HG02981 (cell line): ENCODE measurements around the gene LY6G6D.

ENCODE experiments used
- ATAC-seq: cut with Tn5 transposase; IDR thresholded peaks from one replicate; pipeline ENCODE4 v1.9.1; 2021; ENCODE audit warnings: mild to moderate bottlenecking, moderate library complexity; ENCODE audit not compliant: unreplicated experiment

Gene LY6G6D

GRCh38 chr6:31761343-31761742, 46.2 kb downstream of the LY6G6D start:
- ATAC-seq, result no peak

DNA sequence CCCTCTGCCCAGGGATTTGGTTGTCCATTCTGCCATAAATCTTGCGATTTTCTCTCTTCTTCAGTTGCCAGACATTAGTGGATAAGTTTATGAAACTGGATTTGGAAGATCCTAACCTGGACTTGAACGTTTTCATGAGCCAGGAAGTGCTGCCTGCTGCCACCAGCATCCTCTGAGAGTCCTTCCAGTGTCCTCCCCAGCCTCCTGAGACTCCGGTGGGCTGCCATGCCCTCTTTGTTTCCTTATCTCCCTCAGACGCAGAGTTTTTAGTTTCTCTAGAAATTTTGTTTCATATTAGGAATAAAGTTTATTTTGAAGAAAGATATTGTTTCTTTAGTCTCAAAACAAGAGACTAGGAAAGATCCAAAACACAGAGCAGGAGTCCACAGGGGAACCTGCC, 47.2 kb downstream of the LY6G6D start, which contains the start of gene SAPCD1:
TSS of gene SAPCD1 (plus strand) at position 301 of the 400 bp plus-strand sequence. CDS start 399 bp downstream, outside the sequence.
- no peak for ATAC-seq

DNA sequence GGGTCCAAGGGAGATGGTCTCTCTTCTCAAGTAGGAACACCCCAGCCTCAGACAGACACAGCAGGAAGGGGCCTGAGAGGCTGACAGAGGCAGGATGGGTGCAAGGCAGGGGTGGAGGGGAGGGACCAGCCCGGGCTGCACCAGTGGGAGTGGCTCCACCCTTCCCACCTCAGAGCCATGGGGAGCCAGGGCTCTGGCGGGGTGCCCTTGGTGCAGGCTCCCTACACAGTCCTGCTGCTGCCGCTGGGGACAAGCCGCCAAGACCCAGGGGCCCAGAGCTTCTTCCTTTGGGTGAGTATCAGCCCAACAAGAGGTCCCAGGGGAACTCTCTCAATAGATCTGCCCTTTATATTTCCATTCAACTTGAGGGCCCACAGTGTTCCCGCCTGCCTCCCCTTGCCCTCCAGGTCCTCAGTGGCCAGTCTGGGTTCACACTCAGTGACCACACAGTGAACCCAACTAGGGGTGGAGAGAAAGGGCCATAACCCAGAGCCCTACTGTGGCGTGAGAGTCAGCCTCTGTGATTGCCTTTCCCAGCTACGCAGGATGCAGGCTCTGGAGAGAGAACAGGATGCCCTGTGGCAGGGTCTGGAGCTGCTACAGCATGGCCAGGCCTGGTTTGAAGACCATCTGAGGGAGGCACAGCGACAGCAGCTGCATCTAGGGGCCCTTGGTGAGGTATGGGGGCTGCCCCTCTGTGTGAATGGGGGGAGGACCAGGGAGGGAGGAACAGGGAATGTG, 47.9 kb downstream of the LY6G6D start:
- no peak for ATAC-seq

GRCh38 chr6:31763619-31763940, 48.4 kb downstream of the LY6G6D start:
- ATAC-seq, result no peak

GRCh38 chr6:31764198-31764597, 49.0 kb downstream of the LY6G6D start:
- no peak for ATAC-seq

GRCh38 chr6:31765559-31765909, 50.4 kb downstream of the LY6G6D start:
- no peak for ATAC-seq

DNA sequence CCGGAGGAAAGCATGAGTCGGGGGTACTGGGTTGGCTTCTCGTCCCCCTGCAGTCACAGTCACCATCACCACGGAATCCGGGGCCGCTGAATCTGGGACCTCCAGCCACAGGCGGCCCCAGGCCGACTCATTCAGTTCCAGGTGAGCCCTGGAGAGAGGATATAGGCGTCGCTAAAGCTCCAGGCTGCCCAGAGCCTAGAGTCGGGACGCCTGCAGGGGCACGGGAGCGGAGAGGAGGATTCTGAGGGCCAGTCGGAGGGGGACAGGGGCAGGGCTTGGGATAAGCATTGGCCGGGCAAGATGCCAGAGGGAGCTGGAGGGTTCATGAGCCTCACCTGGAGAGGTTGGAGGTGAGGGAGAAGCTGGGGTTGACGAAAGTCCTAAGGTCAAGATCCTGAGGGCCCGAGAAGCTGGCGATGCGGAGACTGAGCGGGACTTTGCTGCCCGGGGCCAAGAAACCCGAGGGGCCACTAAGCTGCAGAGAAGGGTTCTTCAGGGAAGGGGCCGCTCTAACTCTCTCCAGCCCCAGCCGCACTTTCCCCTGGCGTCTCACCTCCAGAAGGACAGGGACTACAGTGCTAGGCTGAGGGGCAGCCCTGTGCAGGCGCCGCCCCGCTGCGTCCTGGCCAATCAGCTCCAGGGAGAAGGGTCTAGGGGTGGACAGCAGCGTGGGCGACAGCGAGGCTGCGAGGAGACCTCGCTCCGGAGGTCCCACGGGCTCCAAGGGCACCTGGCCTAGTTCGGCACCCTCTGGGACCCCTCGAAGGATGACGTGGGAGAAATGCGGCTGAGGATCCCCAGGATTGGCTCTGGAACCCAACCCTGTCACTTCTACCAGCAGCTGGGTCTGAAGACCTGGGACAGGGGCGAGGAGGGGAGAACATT, 51.0 kb downstream of the LY6G6D start:
- ATAC-seq, result no peak

GRCh38 chr6:31767096-31767645, 52.0 kb downstream of the LY6G6D start:
- no peak for ATAC-seq
